Tibial nerve (tissue), 4 donors: ENCODE results near the gene BPTF. TPM values are rescaled to one million over a fixed set of nuclear protein-coding genes. Genes with fewer than 3 reads are reported as not detected.
A peak's percentile ranks its signal among the peaks of the same experiment; 100 is the strongest.
"Not testable (repeated sequence)": the region's sequence is repeated elsewhere in the genome, so short reads cannot be mapped to it uniquely, and the experiment has no call there.

Source experiments
- DNase-seq, 2 donors: peaks; one replicate each; pipeline ENCODE4 v3.0.0-alpha.2; 2019; ENCODE audit warnings: low spot score in 2 of 2
- H3K27ac ChIP-seq, 4 donors: fragments of 200-600 bp; sonication (generic) in 3 of 4; one replicate each; pipeline ENCODE4 v1.5.1; 2017 to 2019; ENCODE audit warnings: mild to moderate bottlenecking in 1 of 4
- H3K27me3 ChIP-seq, 2 donors: fragments of 200-600 bp; sonication (generic) in 1 of 2; one replicate each; pipeline versions ENCODE4 v1.5.1 to v1.6.0; 2017 to 2019
- H3K36me3 ChIP-seq, 3 donors: fragments of 200-600 bp; sonication (generic); one replicate each; pipeline ENCODE4 v1.5.1; 2018 to 2019
- H3K4me1 ChIP-seq, 4 donors: fragments of 200-600 bp; sonication (generic) in 3 of 4; one replicate each; pipeline ENCODE4 v1.5.1; 2017 to 2019
- H3K4me3 ChIP-seq, 4 donors: fragments of 200-600 bp; sonication (generic) in 3 of 4; one replicate each; pipeline ENCODE4 v1.5.1; 2017 to 2019; ENCODE audit warnings: mild to moderate bottlenecking in 1 of 4, moderate library complexity in 1 of 4
- H3K9me3 ChIP-seq, 4 donors: fragments of 200-600 bp; sonication (generic) in 3 of 4; one replicate each; pipeline ENCODE4 v1.5.1; 2017 to 2019
- EP300 ChIP-seq, 2 donors: sonication (generic); formaldehyde crosslinking; IDR thresholded peaks; one replicate each; pipeline ENCODE4 v1.6.1; 2017; ENCODE audit warnings: antibody characterized with exemption in 2 of 2, mild to moderate bottlenecking in 1 of 2
- POLR2A ChIP-seq, 2 donors: fragments of 450-650 bp; IDR thresholded peaks; one replicate each; pipeline ENCODE4 v1.6.1; 2017; ENCODE audit warnings: antibody characterized with exemption in 2 of 2, mild to moderate bottlenecking in 2 of 2, moderate library complexity in 2 of 2
- WGBS, 2 donors: methylation state at CpG; one replicate each; pipeline ENCODE4 v1.1.5; 2018; 5-methylcytosine and 5-hydroxymethylcytosine counted together
- total RNA-seq, 4 donors: library from RNA; depleted of rRNA; stranded (reverse); fragments of >200 nt; gene quantifications; one replicate each; pipeline ENCODE4 v1.1.0, GENCODE V29; 2016
- TF ChIP-seq, protein P1 (sequence below), 5 experiments: fragments of 200-600 bp in 3 of 5; fragments of 450-650 bp in 2 of 5; sonication (generic) in 3 of 5; IDR thresholded peaks; one replicate each; pipeline ENCODE4 v1.5.1; 2016 to 2019; ENCODE audit warnings: antibody characterized with exemption in 5 of 5, mild to moderate bottlenecking in 3 of 5, moderate library complexity in 2 of 5

The BPTF gene
- total RNA-seq, 4 donors from 2014 or later: 72.8 to 124 (median 113) TPM

DNA sequence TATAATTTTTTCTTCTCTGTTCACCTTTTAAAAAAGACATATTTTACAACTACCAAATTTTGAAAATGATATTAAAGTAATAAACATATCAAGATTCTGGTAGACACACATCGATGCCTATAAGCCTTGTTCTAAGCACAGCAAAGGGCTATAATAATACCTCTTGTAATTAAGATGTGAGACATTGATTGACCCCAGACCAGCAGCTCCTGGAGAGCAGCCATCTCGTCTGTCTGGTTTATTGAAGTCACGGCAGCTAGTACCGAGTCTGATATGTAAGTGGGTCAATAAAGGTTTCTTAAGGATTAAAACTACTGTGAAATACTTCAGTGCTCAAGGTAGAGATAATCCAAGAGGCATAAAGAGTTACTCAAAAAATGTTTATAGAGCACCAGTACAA is 94.9 kb downstream of the BPTF start:
- WGBS, 2 donors: 89 to 95% methylated on average over 4 of the region's 4 CpGs
- Histone ChIP-seq H3K4me1 (peaks cover 0 to 7% (median 0%) of the 10 kb centered on the region in 4 donors), H3K27me3 (no peaks in the 10 kb centered on the region), H3K27ac (no peak overlapping the region), H3K4me3 (no peak overlapping the region), H3K36me3 (peaks cover 0 to 82% (median 4%) of the 10 kb centered on the region in 3 donors), H3K9me3 (no peaks in the 10 kb centered on the region)
- TF ChIP-seq POLR2A (IDR thresholded peaks at IDR 0.05): no peak
- TF ChIP-seq EP300 (IDR thresholded peaks at IDR 0.05): no peak
- no peak for DNase-seq

DNA sequence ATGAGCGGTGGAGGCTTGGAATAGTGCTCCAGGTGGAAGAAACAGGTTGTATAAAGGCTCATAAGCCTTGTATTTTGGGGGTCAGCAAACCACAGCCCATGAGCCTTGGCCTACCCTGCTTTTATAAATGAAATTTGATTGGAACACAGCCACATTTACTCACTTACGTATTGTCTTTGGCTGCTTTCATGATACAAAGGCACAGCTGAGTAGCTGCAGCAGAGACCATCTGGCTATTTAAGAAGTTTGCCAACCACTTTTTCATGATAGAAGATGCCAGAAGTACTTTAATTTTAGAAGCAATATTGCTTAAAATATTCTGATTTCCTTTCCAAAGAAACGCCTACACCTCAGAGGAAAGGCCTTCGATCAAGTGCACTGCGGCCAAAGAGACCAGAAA is 97.2 kb downstream of the BPTF start:
- 50 to 54% methylated on average over 5 of the region's 5 CpGs for WGBS, 2 donors
- peaks cover 0 to 90% (median 4%) of the 10 kb centered on the region in 3 donors for H3K36me3 ChIP-seq
- no peak for DNase-seq

DNA sequence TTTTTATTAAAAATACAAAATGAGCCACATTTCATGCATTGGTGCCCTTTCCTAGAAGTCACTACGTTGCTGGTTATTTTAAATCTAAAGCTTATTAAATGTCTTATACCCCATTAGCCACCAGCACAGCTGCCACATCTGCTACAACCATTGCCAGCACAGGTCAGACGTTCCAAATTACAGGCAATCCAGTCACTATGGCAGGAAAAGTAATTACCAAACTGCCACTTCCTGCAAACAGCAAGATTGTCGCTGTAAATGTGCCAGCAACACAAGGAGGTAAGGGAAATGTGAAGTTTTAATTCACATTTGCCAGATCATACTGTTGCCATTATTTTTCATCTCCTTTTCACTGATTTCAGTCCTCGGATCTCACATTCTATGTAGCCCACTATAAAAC is 103.5 kb downstream of the BPTF start:
- not testable (repeated sequence) for DNase-seq, H3K27me3 ChIP-seq, H3K9me3 ChIP-seq, H3K4me1 ChIP-seq, H3K4me3 ChIP-seq, H3K27ac ChIP-seq
- WGBS, 2 donors: 54 to 70% methylated on average over 4 of the region's 4 CpGs
- peaks cover 0 to 97% (median 16%) of the 10 kb centered on the region in 3 donors for H3K36me3 ChIP-seq

More for the DNA sequence above, 97.2 kb downstream of the BPTF start:
- H3K4me1 ChIP-seq: peaks cover 0 to 7% (median 0%) of the 10 kb centered on the region in 4 donors
- H3K27me3 ChIP-seq: no peaks in the 10 kb centered on the region
- no peak overlapping the region for H3K4me3 ChIP-seq
- no peaks in the 10 kb centered on the region for H3K9me3 ChIP-seq
- H3K27ac ChIP-seq: no peak overlapping the region
- TF ChIP-seq, protein P1, sequence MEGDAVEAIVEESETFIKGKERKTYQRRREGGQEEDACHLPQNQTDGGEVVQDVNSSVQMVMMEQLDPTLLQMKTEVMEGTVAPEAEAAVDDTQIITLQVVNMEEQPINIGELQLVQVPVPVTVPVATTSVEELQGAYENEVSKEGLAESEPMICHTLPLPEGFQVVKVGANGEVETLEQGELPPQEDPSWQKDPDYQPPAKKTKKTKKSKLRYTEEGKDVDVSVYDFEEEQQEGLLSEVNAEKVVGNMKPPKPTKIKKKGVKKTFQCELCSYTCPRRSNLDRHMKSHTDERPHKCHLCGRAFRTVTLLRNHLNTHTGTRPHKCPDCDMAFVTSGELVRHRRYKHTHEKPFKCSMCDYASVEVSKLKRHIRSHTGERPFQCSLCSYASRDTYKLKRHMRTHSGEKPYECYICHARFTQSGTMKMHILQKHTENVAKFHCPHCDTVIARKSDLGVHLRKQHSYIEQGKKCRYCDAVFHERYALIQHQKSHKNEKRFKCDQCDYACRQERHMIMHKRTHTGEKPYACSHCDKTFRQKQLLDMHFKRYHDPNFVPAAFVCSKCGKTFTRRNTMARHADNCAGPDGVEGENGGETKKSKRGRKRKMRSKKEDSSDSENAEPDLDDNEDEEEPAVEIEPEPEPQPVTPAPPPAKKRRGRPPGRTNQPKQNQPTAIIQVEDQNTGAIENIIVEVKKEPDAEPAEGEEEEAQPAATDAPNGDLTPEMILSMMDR (IDR thresholded peaks at IDR 0.05): no peak
- TF ChIP-seq EP300 (IDR thresholded peaks at IDR 0.05) (no peak), POLR2A (IDR thresholded peaks at IDR 0.05) (no peak)

GRCh38 chr17:67931227-67931626 is 105.9 kb downstream of the BPTF start:
- no peak overlapping the region for H3K4me3 ChIP-seq
- H3K27me3 ChIP-seq: no peaks in the 10 kb centered on the region
- TF ChIP-seq POLR2A (IDR thresholded peaks at IDR 0.05) (no peak), EP300 (IDR thresholded peaks at IDR 0.05) (no peak)
- TF ChIP-seq, protein P1 (IDR thresholded peaks at IDR 0.05): no peak
- H3K36me3 ChIP-seq: peaks cover 0 to 99% (median 16%) of the 10 kb centered on the region in 3 donors
- 92 to 97% methylated on average over 5 of the region's 5 CpGs for WGBS, 2 donors
- H3K9me3 ChIP-seq: no peaks in the 10 kb centered on the region
- no peak for DNase-seq
- H3K4me1 ChIP-seq: no peaks in the 10 kb centered on the region
- H3K27ac ChIP-seq: no peak overlapping the region

DNA sequence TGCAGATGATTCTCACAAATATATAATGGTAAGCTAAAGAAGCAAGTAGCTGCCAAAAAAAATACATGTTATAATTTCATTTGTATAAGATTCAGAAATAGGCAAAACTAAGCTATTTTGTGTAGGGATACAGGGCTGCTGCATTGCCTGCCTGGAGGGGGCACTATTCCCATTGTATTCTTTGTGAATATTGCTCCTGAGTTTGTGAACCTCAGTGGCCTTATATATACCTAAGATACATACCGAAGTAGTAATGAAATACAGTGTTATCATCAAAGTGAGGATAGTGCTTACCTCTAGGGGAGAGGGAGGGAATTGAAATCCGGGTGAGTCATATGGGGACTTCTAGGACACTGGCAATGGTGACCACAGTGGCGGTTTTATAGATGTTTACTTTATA is 117.5 kb downstream of the BPTF start:
- H3K27ac ChIP-seq: no peak overlapping the region
- H3K36me3 ChIP-seq: peaks cover 12 to 93% (median 31%) of the 10 kb centered on the region in 3 donors
- H3K4me3 ChIP-seq: no peak overlapping the region
- no peaks in the 10 kb centered on the region for H3K9me3 ChIP-seq
- TF ChIP-seq, protein P1 (IDR thresholded peaks at IDR 0.05): peak in 2 of 5 experiments; percentile 14 to 38
- TF ChIP-seq POLR2A (IDR thresholded peaks at IDR 0.05): no peak
- 87 to 94% methylated on average over 3 of the region's 3 CpGs for whole genome bisulfite sequencing, 2 donors
- H3K27me3 ChIP-seq: no peaks in the 10 kb centered on the region
- H3K4me1 ChIP-seq: no peaks in the 10 kb centered on the region
- DNase-seq: no peak

- no peak overlapping the region for H3K27ac ChIP-seq
- H3K4me1 ChIP-seq: no peaks in the 10 kb centered on the region
- no peak for DNase-seq
- H3K36me3 ChIP-seq: peaks cover 12 to 98% (median 41%) of the 10 kb centered on the region in 3 donors
- TF ChIP-seq EP300 (IDR thresholded peaks at IDR 0.05) (no peak), POLR2A (IDR thresholded peaks at IDR 0.05) (no peak)
- TF ChIP-seq, protein P1 (IDR thresholded peaks at IDR 0.05): no peak
- 95 to 96% methylated on average over 5 of the region's 5 CpGs for WGBS, 2 donors
- no peaks in the 10 kb centered on the region for H3K27me3 ChIP-seq
- no peak overlapping the region for H3K4me3 ChIP-seq
- no peaks in the 10 kb centered on the region for H3K9me3 ChIP-seq
These were observed 118.7 kb downstream of the BPTF start for GRCh38 chr17:67944035-67944434.
